HG02938 (cell line): ENCODE data around the gene ALMS1.
"Not testable (repeated sequence)": the region's sequence is repeated elsewhere in the genome, so short reads cannot be mapped to it uniquely, and the experiment has no call there.

Source experiments
- ATAC-seq: cut with Tn5 transposase; IDR thresholded peaks from one replicate; pipeline ENCODE4 v1.9.1; 2021; ENCODE audit warnings: mild to moderate bottlenecking, moderate library complexity; ENCODE audit not compliant: unreplicated experiment

Gene ALMS1

GRCh38 chr2:73385504-73386341 is at the start of gene ALMS1:
TSS of gene ALMS1 (plus strand) at chr2:73385836. CDS start at chr2:73385869, 33 bp downstream.
- peak; percentile 71 for ATAC-seq

GRCh38 chr2:73337828-73338227 is 47.8 kb upstream of the ALMS1 start:
- ATAC-seq: no peak

- no peak for ATAC-seq
These were observed 46.4 kb upstream of the ALMS1 start for GRCh38 chr2:73339201-73339600.

- no peak for ATAC-seq
These were observed 44.6 kb upstream of the ALMS1 start for GRCh38 chr2:73341039-73341438.

- ATAC-seq: no peak
These were observed 41.6 kb upstream of the ALMS1 start for GRCh38 chr2:73343992-73344391.

GRCh38 chr2:73344747-73345146 is 40.9 kb upstream of the ALMS1 start:
- not testable (repeated sequence) for ATAC-seq

GRCh38 chr2:73350035-73350691 is 35.5 kb upstream of the ALMS1 start:
- no peak for ATAC-seq

- no peak for ATAC-seq
These were observed 29.5 kb upstream of the ALMS1 start for GRCh38 chr2:73356097-73356496.

GRCh38 chr2:73359915-73360697 is 25.5 kb upstream of the ALMS1 start:
- ATAC-seq: no peak

GRCh38 chr2:73366060-73366459 is 19.6 kb upstream of the ALMS1 start:
- ATAC-seq: no peak

- no peak for ATAC-seq
These were observed 16.9 kb upstream of the ALMS1 start for GRCh38 chr2:73368781-73369180.

GRCh38 chr2:73370348-73370747 is 15.3 kb upstream of the ALMS1 start:
- no peak for ATAC-seq

GRCh38 chr2:73373344-73373743 is 12.3 kb upstream of the ALMS1 start:
- no peak for ATAC-seq

- no peak for ATAC-seq
These were observed 11.4 kb upstream of the ALMS1 start for GRCh38 chr2:73374269-73374668.

- no peak for ATAC-seq
These were observed 9.0 kb upstream of the ALMS1 start for GRCh38 chr2:73376681-73377080.

- no peak for ATAC-seq
These were observed 2.6 kb upstream of the ALMS1 start for GRCh38 chr2:73383036-73383435.

- ATAC-seq: no peak
These were observed 523 bp upstream of the ALMS1 start for GRCh38 chr2:73385123-73385503.

- peak; percentile 16 for ATAC-seq
These were observed 769 bp downstream of the ALMS1 start for GRCh38 chr2:73386342-73386868.

GRCh38 chr2:73386894-73387636 is 1.4 kb downstream of the ALMS1 start:
- no peak for ATAC-seq

- no peak for ATAC-seq
These were observed 16.9 kb downstream of the ALMS1 start for GRCh38 chr2:73402386-73403103.
